CD1c-positive myeloid dendritic cell (primary cell): ENCODE results near the gene SERPINF2.
"Not testable (repeated sequence)": the region's sequence is repeated elsewhere in the genome, so short reads cannot be mapped to it uniquely, and the experiment has no call there.

Source experiments
- DNase-seq: peaks from one replicate; pipeline ENCODE4 v3.0.0-alpha.2; 2016; ENCODE audit errors: extremely low spot score

SERPINF2 gene

DNA sequence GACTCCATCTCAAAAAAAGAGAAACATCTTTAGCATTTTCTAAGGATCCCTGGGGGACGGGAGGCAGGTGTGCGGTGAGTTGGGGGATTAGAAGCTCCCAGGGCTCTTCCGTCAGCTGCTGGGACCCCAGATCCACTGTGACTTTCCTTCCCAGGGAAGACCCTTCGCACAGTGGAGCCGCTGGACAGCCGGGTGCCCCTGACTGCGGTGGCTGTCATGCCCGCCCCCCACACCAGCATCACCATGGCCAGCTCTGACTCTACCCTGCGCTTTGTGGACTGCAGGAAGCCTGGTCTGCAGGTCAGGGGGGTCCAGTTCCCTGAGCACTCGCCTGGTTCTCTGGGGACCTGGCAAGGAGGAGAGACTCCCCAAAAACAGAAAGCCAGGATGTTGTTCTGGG lies 7.3 kb upstream of the SERPINF2 start:
- DNase-seq = no peak

GRCh38 chr17:1735834-1736347 lies 6.8 kb upstream of the SERPINF2 start:
- no peak for DNase-seq

GRCh38 chr17:1736348-1737281 lies 6.1 kb upstream of the SERPINF2 start:
- peak; percentile 96 for DNase-seq

GRCh38 chr17:1737531-1738291 lies 5.0 kb upstream of the SERPINF2 start:
- DNase-seq = peak; percentile 62

DNA sequence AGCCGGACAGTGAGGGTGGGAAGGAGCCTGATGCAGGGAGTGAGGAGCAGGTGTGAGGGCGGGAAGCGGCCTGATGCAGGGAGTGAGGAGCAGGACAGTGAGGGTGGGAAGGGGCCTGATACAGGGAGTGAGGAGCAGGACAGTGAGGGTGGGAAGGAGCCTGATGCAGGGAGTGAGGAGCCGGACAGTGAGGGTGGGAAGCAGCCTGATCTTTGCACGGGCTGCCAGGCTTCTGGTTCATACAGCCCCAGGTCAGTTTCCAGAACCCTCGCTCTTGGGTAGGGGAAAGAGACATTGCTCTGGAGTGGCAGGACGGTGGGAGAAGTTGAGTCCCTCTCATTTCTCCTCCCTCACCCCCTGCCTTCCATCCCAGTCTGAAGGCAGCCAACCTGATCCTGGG lies 772 bp upstream of the SERPINF2 start:
- DNase-seq = not testable (repeated sequence)

DNA sequence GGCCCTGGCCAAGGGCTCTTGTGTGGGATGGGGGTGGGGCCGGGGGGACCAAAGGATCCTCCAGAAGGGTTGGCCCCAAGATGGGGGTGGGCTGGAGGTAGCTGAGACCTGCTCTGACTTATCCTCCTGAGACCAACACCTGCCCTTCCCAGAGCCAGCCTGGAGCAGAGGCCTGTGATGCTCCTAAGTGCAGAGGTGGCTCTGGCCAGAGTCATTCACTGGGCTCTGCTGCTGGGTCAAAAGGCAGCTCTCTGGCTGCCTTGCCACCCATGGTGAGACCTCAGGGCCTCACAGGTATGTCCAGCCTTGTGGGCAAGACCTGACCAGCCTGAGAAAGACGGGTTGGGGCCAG lies 393 bp downstream of the SERPINF2 start:
- no peak for DNase-seq

- no peak for DNase-seq
Measured at GRCh38 chr17:1744551-1745512, 2.2 kb downstream of the SERPINF2 start.

- no peak for DNase-seq
Measured at GRCh38 chr17:1745513-1746020, 2.9 kb downstream of the SERPINF2 start.

- DNase-seq = no peak
Measured at GRCh38 chr17:1746975-1747543, 4.4 kb downstream of the SERPINF2 start.

GRCh38 chr17:1750628-1751027 lies 8.0 kb downstream of the SERPINF2 start:
- DNase-seq = peak; percentile 75

- peak; percentile 70 for DNase-seq
Measured at GRCh38 chr17:1752425-1753262, 10.0 kb downstream of the SERPINF2 start.

DNA sequence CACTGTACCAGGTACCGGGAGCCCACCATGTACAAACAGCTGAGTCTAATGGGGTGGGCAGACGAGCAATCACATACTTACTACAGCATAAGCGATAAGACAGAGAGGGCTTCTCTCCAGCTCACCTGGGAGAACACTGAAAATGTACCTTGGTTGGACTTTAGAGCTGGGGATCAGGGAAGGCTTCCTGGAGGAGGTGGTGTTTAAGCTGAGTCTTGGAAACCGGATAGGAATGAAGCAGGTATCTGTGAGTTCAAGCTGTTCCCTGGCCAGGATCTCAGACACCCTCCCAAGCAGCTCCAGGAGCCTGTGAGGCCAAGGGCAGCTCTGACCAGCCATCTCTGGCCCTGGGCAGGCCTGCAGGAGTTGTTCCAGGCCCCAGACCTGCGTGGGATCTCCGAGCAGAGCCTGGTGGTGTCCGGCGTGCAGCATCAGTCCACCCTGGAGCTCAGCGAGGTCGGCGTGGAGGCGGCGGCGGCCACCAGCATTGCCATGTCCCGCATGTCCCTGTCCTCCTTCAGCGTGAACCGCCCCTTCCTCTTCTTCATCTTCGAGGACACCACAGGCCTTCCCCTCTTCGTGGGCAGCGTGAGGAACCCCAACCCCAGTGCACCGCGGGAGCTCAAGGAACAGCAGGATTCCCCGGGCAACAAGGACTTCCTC lies 11.2 kb downstream of the SERPINF2 start:
- DNase-seq = peak; percentile 71

- no peak for DNase-seq
Measured at GRCh38 chr17:1754430-1755112, 11.9 kb downstream of the SERPINF2 start.

GRCh38 chr17:1755252-1755826 lies 12.7 kb downstream of the SERPINF2 start:
- DNase-seq = no peak

- DNase-seq = no peak
Measured at GRCh38 chr17:1755827-1756262, 13.2 kb downstream of the SERPINF2 start.

- DNase-seq = peak; percentile 88
Measured at GRCh38 chr17:1758807-1759206, 16.1 kb downstream of the SERPINF2 start.

DNA sequence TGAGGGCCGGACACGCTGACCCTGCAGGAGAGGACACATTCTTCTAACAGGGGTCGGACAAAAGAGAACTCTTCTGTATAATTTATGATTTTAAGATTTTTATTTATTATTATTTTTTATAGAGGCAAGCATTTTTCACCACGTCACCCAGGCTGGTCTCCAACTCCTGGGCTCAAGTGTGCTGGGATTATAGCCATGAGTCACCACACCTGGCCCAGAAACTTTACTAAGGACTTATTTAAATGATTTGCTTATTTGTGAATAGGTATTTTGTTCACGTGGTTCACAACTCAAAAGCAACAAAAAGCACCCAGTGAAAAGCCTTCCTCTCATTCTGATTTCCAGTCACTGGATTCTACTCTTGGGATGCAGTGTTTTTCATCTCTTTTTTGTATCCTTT lies 16.9 kb downstream of the SERPINF2 start:
- DNase-seq = no peak

DNA sequence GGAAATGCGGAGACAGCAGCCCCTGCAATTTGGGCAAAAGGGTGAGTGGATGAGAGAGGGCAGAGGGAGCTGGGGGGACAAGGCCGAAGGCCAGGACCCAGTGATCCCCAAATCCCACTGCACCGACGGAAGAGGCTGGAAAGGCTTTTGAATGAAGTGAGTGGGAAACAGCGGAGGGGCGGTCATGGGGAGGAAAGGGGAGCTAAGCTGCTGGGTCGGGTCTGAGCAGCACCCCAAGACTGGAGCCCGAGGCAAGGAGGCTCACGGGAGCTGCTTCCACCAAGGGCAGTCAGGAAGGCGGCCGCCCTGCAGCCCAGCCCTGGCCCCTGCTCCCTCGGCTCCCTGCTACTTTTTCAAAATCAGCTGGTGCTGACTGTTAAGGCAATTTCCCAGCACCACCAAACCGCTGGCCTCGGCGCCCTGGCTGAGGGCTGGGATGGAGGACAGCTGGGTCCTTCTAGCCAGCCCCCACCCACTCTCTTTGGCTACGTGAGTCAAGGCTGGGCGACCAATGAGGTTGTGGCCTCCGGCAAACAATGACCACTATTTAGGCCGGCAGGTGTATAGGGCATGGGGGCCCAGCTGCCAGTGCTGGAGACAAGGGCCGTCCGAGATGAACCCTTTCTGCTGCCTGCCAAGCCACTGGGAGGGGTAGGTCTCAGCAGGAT lies 19.7 kb downstream of the SERPINF2 start:
- DNase-seq = no peak
